K562 (cell line): ENCODE measurements around the gene TBC1D2B. TPM values are rescaled to one million over a fixed set of nuclear protein-coding genes. Genes with fewer than 3 reads are reported as not detected.

Experiments used
- CREM ChIP-seq: IDR thresholded peaks from 2 replicates; pipeline ENCODE4 v1.6.1; 2014; ENCODE audit warnings: antibody characterized with exemption, low read depth
- NR2C2 ChIP-seq, 2 experiments: fragments of 200-800 bp in 1 of 2; sonication (Bioruptor generic) in 1 of 2; sonication (generic) in 1 of 2; formaldehyde crosslinking in 1 of 2; IDR thresholded peaks; 2 replicates each; pipeline versions ENCODE4 v1.6.1 to v1.8.0; 2016 to 2022; ENCODE audit warnings: mild to moderate bottlenecking in 1 of 2, missing compliant biosample characterization in 1 of 2, missing genetic modification characterization in 1 of 2, missing genetic modification reagents in 1 of 2
- polyA plus RNA-seq, 8 experiments: library from polyadenylated mRNA; depleted of rRNA in 4 of 8; stranded (reverse) in 5 of 8; unstranded in 3 of 8; fragments of >200 nt; fragmentation: Nextera tagmentation in 2 of 8; fragmentation: Illumina TruSeq in 1 of 8; extraction: Ambion mirVana in 2 of 8; extraction: Trizol in 1 of 8; gene quantifications; 2 replicates each; pipeline versions ENCODE4 v1.2.1 to v1.2.3, GENCODE V29; 2011 to 2014; ENCODE audit warnings: inconsistent platforms in 1 of 8, missing spikeins in 1 of 8
- total RNA-seq, 7 experiments: library from RNA; depleted of rRNA in 6 of 7; stranded (reverse); fragments of >200 nt in 6 of 7; fragmentation: Illumina TruSeq in 2 of 7; extraction: Trizol in 2 of 7; gene quantifications; 2 replicates each; pipeline versions ENCODE4 v1.2.1 to v1.2.3, GENCODE V29; 2011 to 2021; ENCODE audit warnings: low replicate concordance in 1 of 7
- TF ChIP-seq, protein P1 (sequence below): fragments of 200-600 bp; sonication (generic); IDR thresholded peaks from one replicate; pipeline ENCODE4 v1.6.1; 2012; ENCODE audit warnings: mild to moderate bottlenecking, low read depth, low read length, inconsistent platforms
- TF ChIP-seq, protein P2 (sequence below): fragments of 450-650 bp; formaldehyde crosslinking; IDR thresholded peaks from 2 replicates; pipeline ENCODE4 v1.4.0; 2020; ENCODE audit warnings: mild to moderate bottlenecking, mixed read lengths

TBC1D2B gene
- total and polyA plus RNA-seq, 9 of the 15 experiments (the other 6 are each of a cell fraction or from before 2014, with no cell fraction given): 0.15 to 16.3 (median 8.9) TPM

DNA sequence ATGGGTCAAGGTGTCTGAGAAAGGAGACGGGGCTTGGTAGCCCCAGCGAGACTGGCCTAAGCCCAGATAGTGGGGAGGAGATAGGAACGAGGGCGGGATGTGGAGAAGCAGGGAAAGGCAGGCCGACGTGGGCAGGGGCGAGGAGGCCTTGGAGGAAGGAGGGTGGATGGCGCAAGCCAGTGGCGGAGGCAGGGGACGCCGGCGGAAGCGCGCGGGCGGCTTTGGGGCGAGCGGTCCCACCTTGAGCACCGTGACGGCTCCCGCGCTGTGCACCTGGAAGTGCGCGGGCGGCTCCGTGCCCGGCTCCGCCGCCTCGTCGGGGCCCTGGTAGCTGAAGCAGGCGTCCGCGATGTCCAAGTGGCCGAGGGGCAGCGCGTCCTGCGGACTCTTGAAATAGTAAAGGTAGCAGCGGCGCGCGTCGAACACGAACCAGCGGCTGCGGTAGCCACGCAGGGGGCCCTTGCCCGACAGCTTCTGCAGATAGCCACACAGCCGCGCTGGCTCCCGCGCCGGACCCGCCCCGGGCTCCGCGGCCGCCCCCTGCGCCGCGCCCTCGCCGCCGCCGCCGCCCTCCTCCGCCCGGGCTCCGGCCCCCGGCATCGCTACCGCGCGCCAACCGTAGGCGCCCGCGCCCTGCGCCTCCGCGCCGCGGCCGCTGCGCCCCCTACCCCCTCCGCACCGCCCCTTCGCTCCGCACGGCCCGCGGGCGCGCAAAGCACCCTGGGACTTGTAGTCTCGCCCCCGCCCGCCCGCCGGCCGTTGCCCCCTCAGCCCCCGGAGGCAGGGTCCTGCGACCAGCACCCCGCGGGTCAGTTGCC lies at the start of gene TBC1D2B (continued):
- TF ChIP-seq, protein P1, sequence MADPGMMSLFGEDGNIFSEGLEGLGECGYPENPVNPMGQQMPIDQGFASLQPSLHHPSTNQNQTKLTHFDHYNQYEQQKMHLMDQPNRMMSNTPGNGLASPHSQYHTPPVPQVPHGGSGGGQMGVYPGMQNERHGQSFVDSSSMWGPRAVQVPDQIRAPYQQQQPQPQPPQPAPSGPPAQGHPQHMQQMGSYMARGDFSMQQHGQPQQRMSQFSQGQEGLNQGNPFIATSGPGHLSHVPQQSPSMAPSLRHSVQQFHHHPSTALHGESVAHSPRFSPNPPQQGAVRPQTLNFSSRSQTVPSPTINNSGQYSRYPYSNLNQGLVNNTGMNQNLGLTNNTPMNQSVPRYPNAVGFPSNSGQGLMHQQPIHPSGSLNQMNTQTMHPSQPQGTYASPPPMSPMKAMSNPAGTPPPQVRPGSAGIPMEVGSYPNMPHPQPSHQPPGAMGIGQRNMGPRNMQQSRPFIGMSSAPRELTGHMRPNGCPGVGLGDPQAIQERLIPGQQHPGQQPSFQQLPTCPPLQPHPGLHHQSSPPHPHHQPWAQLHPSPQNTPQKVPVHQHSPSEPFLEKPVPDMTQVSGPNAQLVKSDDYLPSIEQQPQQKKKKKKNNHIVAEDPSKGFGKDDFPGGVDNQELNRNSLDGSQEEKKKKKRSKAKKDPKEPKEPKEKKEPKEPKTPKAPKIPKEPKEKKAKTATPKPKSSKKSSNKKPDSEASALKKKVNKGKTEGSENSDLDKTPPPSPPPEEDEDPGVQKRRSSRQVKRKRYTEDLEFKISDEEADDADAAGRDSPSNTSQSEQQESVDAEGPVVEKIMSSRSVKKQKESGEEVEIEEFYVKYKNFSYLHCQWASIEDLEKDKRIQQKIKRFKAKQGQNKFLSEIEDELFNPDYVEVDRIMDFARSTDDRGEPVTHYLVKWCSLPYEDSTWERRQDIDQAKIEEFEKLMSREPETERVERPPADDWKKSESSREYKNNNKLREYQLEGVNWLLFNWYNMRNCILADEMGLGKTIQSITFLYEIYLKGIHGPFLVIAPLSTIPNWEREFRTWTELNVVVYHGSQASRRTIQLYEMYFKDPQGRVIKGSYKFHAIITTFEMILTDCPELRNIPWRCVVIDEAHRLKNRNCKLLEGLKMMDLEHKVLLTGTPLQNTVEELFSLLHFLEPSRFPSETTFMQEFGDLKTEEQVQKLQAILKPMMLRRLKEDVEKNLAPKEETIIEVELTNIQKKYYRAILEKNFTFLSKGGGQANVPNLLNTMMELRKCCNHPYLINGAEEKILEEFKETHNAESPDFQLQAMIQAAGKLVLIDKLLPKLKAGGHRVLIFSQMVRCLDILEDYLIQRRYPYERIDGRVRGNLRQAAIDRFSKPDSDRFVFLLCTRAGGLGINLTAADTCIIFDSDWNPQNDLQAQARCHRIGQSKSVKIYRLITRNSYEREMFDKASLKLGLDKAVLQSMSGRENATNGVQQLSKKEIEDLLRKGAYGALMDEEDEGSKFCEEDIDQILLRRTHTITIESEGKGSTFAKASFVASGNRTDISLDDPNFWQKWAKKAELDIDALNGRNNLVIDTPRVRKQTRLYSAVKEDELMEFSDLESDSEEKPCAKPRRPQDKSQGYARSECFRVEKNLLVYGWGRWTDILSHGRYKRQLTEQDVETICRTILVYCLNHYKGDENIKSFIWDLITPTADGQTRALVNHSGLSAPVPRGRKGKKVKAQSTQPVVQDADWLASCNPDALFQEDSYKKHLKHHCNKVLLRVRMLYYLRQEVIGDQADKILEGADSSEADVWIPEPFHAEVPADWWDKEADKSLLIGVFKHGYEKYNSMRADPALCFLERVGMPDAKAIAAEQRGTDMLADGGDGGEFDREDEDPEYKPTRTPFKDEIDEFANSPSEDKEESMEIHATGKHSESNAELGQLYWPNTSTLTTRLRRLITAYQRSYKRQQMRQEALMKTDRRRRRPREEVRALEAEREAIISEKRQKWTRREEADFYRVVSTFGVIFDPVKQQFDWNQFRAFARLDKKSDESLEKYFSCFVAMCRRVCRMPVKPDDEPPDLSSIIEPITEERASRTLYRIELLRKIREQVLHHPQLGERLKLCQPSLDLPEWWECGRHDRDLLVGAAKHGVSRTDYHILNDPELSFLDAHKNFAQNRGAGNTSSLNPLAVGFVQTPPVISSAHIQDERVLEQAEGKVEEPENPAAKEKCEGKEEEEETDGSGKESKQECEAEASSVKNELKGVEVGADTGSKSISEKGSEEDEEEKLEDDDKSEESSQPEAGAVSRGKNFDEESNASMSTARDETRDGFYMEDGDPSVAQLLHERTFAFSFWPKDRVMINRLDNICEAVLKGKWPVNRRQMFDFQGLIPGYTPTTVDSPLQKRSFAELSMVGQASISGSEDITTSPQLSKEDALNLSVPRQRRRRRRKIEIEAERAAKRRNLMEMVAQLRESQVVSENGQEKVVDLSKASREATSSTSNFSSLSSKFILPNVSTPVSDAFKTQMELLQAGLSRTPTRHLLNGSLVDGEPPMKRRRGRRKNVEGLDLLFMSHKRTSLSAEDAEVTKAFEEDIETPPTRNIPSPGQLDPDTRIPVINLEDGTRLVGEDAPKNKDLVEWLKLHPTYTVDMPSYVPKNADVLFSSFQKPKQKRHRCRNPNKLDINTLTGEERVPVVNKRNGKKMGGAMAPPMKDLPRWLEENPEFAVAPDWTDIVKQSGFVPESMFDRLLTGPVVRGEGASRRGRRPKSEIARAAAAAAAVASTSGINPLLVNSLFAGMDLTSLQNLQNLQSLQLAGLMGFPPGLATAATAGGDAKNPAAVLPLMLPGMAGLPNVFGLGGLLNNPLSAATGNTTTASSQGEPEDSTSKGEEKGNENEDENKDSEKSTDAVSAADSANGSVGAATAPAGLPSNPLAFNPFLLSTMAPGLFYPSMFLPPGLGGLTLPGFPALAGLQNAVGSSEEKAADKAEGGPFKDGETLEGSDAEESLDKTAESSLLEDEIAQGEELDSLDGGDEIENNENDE: no peak
- no peak for TF ChIP-seq NR2C2 (CRISPR knock-in tag; IDR thresholded peaks at IDR 0.05)
- TF ChIP-seq NR2C2 (tag; IDR thresholded peaks at IDR 0.05): peak; percentile 84
- TF ChIP-seq, protein P2, sequence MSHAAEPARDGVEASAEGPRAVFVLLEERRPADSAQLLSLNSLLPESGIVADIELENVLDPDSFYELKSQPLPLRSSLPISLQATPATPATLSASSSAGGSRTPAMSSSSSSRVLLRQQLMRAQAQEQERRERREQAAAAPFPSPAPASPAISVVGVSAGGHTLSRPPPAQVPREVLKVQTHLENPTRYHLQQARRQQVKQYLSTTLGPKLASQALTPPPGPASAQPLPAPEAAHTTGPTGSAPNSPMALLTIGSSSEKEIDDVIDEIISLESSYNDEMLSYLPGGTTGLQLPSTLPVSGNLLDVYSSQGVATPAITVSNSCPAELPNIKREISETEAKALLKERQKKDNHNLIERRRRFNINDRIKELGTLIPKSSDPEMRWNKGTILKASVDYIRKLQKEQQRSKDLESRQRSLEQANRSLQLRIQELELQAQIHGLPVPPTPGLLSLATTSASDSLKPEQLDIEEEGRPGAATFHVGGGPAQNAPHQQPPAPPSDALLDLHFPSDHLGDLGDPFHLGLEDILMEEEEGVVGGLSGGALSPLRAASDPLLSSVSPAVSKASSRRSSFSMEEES (CRISPR knock-in tag): no peak
- TF ChIP-seq CREM: peak; percentile 64
